Endothelial cell of umbilical vein (primary cell): ENCODE results near the gene CDT1.

Experiments used
- CTCF ChIP-seq, 2 donors: IDR thresholded peaks; 1 replicate in 1 of 2; 2 replicates in 1 of 2; pipeline ENCODE4 v1.5.1; 2011; ENCODE audit warnings: low read length in 2 of 2, mild to moderate bottlenecking in 2 of 2, moderate library complexity in 2 of 2, control low read depth in 1 of 2, inconsistent platforms in 1 of 2, low read depth in 1 of 2; ENCODE audit not compliant: insufficient read depth in 1 of 2; ENCODE audit errors: extremely low read depth in 1 of 2
- EZH2 ChIP-seq: IDR thresholded peaks from 2 replicates; pipeline ENCODE4 v1.6.1; 2012; ENCODE audit warnings: borderline replicate concordance, low read depth, mild to moderate bottlenecking, moderate library complexity, low read length, inconsistent platforms; ENCODE audit not compliant: severe bottlenecking
- JUN ChIP-seq: IDR thresholded peaks from 2 replicates; pipeline ENCODE4 v1.6.1; 2011; ENCODE audit warnings: borderline replicate concordance, low read depth; ENCODE audit not compliant: insufficient read length, insufficient read depth
- POLR2A ChIP-seq: IDR thresholded peaks from 2 replicates; pipeline ENCODE4 v1.6.1; 2012; ENCODE audit warnings: low read depth, mild to moderate bottlenecking, control low read depth, low read length
- TF ChIP-seq, protein P1 (sequence below): IDR thresholded peaks from 2 replicates; pipeline ENCODE4 v1.6.1; 2011; ENCODE audit not compliant: insufficient read depth, insufficient read length

GRCh38 chr16:88833086-88833485 lies 29.5 kb downstream of the CDT1 start:
- TF ChIP-seq CTCF (IDR thresholded peaks at IDR 0.05; ENCODE audit: extremely low read depth in 1 of 2, insufficient read depth in 1 of 2, low read depth in 1 of 2, low read length in 2 of 2) (no peak), POLR2A (no peak), JUN (no peak), EZH2 (no peak)
- TF ChIP-seq, protein P1, sequence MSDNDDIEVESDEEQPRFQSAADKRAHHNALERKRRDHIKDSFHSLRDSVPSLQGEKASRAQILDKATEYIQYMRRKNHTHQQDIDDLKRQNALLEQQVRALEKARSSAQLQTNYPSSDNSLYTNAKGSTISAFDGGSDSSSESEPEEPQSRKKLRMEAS = no peak
